NB4 (cell line): ENCODE measurements around the gene ST3GAL5.
"Not testable (repeated sequence)": the region's sequence is repeated elsewhere in the genome, so short reads cannot be mapped to it uniquely, and the experiment has no call there.

Experiments
- DNase-seq: peaks from one replicate; pipeline ENCODE4 v3.0.0; 2010; ENCODE audit warnings: low read depth
- H3K4me3 ChIP-seq: one replicate; pipeline ENCODE4 v1.5.1; 2011; ENCODE audit warnings: mild to moderate bottlenecking, low read depth, low read length, moderate library complexity
- MYC ChIP-seq: IDR thresholded peaks from 2 replicates; pipeline ENCODE4 v1.6.1; 2011; ENCODE audit warnings: low read depth, low read length
- POLR2A ChIP-seq: IDR thresholded peaks from 2 replicates; pipeline ENCODE4 v1.6.1; 2011; ENCODE audit warnings: mild to moderate bottlenecking; ENCODE audit not compliant: insufficient read length; ENCODE audit errors: extremely low read depth
- TF ChIP-seq, protein P1 (sequence below): IDR thresholded peaks from 2 replicates; pipeline ENCODE4 v1.6.1; 2011; ENCODE audit warnings: low read depth, low read length
- TF ChIP-seq, protein P2 (sequence below): IDR thresholded peaks from one replicate; pipeline ENCODE4 v1.5.1; 2012; ENCODE audit warnings: low read depth, low read length

Gene ST3GAL5

DNA sequence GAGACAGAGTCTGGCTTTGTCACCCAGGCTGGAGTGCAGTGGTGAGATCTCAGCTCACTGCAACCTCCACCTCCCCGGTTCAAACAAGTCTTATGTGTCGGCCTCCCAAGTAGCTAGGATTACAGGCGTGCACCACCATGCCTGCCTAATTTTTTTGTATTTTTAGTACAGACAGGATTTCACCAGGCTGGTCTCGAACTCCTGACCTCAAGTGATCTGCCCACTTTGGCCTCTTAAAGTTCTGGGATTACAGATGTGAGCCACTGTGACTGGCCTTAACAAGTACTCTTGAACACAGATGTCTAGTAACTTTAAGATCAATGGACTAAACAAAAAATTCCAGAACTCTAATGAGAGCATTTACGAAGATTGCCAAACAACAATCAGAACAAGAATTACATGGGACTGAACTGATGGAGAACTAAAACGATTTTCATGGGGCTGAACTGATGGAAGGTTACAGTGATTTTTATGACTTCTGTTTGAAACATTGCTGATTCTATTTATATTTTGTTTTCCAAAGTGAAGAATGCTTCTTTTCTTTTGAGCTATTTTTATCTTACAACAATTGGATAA, 46.5 kb upstream of the ST3GAL5 start:
- TF ChIP-seq, protein P1, sequence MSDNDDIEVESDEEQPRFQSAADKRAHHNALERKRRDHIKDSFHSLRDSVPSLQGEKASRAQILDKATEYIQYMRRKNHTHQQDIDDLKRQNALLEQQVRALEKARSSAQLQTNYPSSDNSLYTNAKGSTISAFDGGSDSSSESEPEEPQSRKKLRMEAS = no peak
- TF ChIP-seq POLR2A (no peak), MYC (no peak)
- TF ChIP-seq, protein P2, sequence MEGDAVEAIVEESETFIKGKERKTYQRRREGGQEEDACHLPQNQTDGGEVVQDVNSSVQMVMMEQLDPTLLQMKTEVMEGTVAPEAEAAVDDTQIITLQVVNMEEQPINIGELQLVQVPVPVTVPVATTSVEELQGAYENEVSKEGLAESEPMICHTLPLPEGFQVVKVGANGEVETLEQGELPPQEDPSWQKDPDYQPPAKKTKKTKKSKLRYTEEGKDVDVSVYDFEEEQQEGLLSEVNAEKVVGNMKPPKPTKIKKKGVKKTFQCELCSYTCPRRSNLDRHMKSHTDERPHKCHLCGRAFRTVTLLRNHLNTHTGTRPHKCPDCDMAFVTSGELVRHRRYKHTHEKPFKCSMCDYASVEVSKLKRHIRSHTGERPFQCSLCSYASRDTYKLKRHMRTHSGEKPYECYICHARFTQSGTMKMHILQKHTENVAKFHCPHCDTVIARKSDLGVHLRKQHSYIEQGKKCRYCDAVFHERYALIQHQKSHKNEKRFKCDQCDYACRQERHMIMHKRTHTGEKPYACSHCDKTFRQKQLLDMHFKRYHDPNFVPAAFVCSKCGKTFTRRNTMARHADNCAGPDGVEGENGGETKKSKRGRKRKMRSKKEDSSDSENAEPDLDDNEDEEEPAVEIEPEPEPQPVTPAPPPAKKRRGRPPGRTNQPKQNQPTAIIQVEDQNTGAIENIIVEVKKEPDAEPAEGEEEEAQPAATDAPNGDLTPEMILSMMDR = no peak
- H3K4me3 ChIP-seq = no peak overlapping the region
- DNase-seq = no peak

DNA sequence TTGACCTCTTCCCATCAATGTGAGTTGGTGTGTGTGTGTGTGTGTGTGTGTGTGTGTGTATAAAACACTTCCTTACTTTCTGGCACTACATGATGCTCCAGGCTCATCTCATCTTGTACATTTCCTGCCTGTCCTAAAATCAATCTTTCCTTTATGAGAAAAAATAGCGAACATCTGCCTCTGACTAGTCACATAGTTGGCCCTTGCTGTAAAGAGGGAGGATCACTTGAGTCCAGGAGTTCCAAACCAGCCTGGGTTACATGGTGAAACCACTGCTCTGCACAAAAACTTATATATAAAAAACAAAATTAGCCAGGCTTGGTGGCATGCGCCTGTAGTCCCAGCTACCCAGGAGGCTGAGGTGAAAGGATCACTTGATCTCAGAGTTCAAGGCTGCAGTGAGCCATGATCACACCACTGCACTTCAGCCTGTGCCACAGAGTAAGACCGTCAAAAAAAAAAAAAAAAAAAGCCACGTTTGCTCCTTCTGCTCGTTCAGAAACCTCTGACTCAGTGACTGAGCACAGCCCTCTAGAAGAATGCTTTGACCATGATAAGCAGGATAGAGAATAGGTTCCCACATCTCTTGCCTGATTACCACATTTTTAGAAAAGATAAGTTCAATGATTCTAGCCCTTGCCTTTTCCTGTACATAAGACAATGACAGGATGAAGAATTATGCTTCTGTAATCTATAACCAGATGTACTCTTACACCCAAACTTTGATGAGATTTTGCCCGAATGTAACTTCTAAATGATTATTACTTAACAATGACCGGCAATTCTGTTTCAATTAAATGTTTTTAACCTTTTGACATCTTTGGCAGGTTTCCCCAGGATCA, 45.2 kb upstream of the ST3GAL5 start:
- DNase-seq = no peak
- no peak overlapping the region for H3K4me3 ChIP-seq
- TF ChIP-seq, protein P2 = no peak
- TF ChIP-seq, protein P1 = no peak
- no peak for TF ChIP-seq MYC
- no peak for TF ChIP-seq POLR2A

DNA sequence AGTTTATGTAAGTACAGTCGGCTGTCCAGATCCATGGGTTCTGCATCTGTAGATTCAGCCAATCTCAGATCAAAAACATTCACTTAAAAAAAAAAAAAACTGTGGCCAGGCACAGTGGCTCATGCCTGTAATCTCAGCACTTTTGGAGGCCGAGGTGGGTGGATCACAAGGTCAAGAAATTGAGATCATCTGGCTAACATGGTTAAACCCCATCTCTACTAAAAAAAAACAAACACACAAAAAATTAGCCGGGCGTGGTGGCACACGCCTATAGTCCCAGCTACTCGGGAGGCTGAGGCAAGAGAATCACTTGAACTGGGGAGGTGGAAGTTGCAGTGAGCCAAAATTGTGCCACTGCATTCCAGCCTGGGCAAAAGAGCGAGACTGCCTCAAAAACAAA, 42.4 kb upstream of the ST3GAL5 start:
- H3K4me3 ChIP-seq, DNase-seq: not testable (repeated sequence)

DNA sequence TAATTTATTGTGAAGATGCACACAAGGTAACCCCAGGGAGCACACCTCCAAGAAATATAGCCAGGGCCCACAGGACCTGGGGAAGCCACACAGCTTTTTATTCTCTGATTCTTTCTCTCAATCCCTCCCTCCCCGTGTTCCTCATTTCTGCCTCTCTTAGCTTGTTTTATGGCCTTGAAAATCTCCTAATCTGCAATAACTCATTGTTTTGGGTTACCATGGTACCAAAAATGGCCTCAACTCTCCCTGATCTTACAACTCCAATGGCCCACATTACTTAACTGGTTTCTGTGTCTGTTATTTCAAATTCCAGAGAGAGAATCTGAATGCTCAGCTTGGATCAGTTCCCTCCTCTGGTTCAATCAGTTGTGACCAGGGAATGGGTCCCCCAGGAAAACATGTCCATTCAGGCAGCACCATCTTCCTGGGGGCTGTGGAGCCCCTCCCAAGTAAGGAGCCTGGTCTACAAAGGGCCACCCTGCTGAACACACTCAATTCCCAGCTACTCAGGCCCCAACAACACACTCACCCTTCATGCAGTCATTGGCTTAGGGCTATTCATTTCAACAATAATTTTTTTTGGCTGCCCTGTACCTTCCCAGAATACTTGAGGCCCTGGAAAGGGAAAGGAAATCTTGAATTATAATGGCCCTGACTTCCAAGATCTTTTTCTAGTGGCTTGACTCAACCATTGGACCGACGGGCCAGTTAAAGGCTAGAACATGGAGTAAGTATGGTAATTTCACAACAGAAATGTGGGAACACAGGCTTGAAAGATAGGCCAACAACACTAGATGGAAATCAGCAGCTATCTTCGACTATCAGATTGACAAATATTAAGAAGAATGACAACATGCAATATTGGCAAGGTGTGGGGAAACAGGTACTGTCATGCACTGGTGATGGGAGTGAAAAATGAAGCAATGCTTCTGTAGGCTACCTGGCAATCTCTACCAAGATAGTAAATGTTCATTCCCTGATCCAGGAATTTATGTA, 41.6 kb upstream of the ST3GAL5 start:
- TF ChIP-seq, protein P2 = no peak
- no peak for TF ChIP-seq POLR2A
- no peak overlapping the region for H3K4me3 ChIP-seq
- DNase-seq = no peak

DNA sequence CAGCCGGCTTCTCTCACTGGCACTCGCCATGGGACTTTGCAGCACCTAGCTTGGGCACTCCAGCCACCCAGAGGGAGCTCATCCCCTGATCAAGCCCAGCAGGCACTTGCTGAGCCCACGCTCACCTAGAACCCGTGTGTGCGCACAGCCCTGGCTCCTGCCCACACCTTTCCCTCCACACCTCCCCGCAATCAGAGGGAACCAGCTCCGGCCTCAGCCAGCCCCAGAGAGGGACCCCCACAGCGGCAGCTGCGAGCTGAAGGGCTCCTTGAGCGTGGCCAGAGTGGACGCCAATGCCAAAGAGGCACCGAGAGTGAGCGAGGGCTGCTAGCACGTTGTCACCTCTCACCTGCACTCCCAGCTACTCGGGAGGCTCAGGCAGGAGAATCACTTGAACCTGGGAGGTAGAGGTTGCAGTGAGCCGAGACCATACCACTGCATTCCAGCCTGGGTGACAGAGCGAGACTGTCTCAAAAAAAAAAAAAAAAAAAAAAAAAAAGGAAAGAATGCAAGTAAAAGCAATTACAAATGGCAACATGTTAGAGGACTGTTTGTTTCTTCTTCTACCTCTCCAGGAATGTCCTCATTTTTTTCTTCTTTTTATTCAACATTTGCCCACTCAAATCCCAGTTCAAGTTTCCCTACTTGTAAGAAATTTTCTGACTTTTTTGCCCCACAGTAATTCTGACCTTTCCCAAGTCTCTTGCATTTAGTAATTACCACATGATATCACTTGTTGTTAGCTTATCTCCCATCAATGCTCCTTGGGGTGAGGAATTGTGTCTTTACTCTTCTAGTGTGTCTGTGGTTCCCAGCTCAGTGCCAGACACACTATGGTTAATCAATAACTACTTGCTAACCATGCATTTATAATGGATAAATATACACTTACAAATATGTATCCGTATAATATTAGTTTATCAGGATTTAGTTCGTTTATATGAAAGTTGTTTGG, 40.6 kb upstream of the ST3GAL5 start:
- TF ChIP-seq, protein P1 = no peak
- no peak for TF ChIP-seq POLR2A

DNA sequence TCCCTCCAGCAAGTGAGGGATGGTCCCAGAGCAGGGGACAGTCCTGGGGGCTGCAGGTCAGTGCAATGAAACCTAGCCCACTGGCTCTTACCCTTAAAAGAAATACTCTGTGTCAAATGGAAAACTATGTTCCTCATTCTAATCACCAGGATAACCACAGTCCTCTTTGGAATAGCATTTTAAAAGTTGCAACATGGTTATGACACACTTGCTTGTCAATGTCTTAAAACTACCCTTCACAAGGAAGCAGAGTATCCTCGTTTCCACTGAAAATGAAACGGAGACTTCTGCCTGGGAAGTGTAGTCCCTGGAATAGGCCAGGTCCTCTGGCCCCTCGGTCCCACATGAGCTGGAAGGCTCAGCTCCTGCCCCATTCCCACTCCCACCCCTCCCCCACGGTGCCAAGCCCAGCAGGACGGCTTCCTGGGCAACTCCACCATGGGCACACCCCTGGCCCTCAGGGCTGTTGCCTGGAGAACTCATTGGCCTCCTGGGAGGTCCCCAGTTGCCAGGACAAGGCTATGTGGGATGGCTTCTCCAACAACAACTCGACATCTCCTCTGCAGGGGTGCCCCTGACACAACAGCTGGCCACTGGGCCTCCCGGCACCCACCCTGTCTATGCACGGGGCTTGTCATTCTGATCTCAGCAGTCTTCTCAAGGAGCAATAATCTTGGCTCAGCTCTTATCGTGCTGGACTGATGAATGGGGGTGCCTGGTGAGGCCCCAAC, 38.3 kb upstream of the ST3GAL5 start:
- no peak for DNase-seq
- TF ChIP-seq MYC = no peak
- TF ChIP-seq POLR2A = no peak
- TF ChIP-seq, protein P1 = no peak
- TF ChIP-seq, protein P2 = no peak
- no peak overlapping the region for H3K4me3 ChIP-seq

More for the DNA sequence above, 40.6 kb upstream of the ST3GAL5 start:
- no peak overlapping the region for H3K4me3 ChIP-seq
- DNase-seq = no peak
